ENCODE results near the gene TGFBI.
A peak's percentile ranks its signal among the peaks of the same experiment; 100 is the strongest.

Gene TGFBI

DNA sequence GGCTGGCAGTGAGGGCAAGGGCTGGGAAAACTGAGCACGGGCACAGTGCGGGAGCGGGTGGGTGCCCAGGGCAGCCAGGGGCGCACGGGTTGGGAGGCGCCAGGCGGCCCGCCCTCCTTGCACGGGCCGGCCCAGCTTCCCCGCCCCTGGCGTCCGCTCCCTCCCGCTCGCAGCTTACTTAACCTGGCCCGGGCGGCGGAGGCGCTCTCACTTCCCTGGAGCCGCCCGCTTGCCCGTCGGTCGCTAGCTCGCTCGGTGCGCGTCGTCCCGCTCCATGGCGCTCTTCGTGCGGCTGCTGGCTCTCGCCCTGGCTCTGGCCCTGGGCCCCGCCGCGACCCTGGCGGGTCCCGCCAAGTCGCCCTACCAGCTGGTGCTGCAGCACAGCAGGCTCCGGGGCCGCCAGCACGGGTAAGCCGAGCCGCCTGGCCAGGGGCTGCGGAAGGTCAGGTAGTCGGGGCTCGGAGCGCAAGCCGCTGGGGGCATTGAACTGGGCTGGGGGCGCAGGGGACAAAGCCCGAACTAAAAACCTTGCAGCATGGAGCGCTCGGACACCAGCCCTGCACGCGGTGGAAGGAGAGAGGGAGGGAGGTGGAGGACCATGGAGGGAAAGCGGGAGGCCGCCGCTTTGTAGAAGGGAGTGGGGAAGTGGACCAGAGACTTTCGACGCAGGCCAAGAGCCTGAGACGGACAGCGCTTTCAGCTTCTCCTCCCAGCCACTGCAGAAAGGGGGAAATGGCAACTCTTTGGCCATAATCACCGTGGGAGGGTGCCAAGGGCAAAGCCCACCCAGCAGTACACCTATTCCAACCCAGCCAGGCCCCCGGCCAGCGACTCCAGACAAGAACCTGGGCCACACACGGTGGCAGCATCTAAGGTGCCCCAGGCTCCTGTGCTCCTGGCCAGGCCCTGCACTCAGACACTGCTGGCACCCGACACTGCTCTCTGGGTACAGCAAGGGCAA is at the start of gene TGFBI:
TGFBI (plus strand) TSS at position 207 of the 961 bp plus-strand sequence; CDS start at position 275, 68 bp downstream.
- DNase-seq (ENCODE audit: low spot score): peak; percentile 84

DNA sequence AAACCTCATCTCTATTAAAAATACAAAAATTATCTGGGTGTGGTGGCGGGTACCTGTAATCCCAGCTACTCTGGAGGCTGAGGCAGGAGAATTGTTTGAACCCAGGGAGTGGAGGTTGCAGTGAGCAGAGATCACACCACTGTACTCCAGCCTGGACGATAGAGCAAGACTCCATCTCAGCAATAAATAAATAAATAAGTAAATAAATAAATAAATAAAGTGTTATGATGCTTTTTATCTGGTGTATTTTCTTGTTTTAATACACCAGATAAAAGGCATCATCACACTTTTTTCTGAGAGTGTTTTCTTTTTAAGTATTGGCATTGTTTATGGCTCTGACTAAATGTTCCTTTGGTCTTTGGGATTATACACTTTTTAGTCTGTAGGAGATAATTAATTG is 49.8 kb upstream of the TGFBI start:
- DNase-seq (ENCODE audit: low spot score): no peak

DNA sequence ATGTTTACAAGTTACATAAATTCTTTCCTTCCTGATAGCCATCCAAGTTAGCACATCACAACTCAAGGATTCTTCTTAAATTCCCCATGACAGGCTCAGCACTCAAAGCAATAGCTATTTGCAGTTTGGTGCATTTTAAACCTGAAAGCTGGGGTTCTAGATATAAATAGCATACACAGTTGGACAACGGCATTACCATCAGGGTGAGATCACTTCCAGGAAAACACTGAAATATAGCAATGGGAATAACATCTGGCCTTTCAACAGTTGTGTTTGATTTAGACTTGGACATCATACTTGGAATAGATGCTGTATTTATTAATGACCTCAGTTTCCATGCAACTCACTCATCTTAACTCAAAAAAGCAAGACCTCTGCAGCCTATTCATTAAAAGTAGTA is 49.3 kb upstream of the TGFBI start:
- DNase-seq (ENCODE audit: low spot score): no peak

DNA sequence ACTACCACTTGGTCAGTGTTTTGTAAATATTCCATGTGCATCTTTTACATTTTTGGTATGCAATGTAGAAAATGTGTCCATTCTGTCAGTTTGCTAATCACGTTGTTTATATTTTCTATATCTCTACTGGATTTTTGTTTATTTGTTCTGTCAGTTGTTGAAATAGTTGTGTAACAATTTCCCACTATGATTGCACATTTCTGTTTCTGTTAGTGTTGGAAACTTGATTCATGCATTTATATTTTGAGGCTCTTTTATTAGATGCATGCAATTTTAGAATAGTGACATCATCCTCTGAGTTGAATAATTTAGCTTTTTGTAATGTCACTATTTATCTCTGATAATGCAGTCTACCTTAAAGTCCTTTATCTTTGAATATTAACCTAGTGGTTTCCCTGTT is 48.2 kb upstream of the TGFBI start:
- no peak for DNase-seq (ENCODE audit: low spot score)

DNA sequence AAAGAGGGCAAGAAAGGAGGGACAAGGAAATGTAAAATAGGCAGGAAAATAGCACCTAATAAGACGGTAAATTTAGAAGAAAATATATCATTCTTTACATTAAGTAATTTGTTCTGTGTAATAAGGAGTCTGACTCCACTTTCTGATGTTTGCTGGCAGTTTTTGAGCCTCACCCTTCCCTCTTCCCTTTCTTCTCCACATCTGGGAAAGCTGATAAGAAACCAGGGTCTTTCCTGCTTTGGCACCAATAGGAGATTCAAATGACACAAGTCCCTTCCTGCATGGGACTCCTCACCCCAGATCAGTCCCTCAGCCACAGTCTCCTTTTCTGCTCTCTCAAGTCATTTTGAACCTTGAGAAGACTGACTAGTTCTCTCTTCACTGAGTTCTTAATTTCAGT is 42.8 kb upstream of the TGFBI start:
- DNase-seq (ENCODE audit: low spot score): no peak

DNA sequence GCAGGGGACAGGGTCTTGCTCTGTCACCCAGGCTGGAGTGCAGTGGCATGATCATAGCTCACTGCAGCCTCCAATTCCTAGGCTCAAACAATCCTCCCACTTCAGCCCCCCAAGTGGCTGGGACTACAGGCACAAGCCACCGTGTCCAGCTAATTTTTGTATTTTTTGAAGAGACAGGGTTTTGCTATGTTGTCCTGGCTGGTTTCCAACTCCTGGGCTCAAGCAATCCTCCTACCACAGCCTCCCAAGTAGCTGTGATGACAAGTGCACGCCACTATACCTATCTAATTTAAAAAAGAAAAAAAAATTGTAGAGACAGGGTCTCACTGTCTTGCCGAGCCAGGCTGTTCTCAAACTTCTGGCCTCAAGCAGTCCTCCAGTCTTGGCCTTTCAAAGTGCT is 42.4 kb upstream of the TGFBI start:
- DNase-seq (ENCODE audit: low spot score): no peak

DNA sequence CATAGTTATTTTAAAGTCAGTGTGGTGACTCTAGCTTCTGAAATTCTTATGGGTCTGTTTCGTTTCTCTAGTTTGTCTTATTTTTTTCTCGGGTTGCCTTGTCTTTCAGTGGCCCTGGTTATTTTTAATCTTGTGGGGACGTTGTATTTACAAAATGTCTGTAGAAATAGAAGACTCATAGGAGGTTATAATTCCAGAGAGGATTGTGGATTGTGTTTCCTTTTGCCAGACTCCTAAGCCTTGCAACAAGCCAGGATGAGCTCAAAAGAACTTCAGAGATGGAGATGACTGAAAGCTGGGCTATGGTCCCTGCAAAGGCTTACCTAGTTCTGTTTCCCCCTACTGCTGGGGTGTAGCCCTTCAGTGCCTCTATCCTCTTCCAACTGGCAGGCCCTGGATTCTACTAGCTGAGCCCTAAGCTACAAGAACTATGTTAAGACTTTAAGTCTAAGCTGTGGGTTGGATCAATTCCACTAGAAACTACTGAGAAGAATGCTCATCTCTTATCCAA is 41.8 kb upstream of the TGFBI start:
- DNase-seq (ENCODE audit: low spot score): no peak

DNA sequence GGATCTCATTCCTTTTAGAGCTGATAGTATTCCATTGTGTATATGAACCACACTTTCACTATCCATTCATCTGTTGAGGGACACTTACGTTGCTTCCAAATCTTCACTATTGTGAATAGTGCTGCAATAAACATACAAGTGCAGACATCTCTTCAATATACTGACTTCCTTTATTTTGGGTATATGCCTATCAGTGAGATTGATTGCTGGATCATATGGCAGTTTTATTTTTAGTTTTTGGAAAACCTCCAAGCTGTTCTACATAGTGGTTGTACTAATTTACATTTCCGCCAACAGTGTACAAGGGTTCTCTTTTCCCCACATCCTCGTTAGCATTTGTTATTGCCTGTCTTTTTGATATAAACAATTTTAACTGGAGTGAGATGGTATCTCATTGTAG is 40.2 kb upstream of the TGFBI start:
- DNase-seq (ENCODE audit: low spot score): no peak

DNA sequence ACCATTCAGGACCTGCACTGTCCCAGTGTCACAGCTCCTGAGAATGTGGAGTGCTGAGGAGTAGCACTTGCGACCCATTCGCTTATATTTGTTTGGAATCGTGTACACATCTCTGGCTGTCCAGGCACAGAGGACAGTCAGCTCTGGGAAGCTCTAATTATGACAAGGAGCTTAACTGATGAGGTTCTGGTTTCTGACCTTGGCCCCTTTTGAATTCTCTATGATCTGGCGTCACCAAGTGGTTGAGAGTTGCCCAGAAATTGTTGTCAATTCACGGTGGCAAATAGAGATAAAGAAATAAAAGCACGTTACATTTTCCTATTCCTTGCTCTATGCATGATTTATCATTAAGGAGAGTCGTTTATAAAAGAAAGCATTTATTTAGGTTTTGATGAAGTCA is 39.1 kb upstream of the TGFBI start:
- DNase-seq (ENCODE audit: low spot score): no peak

DNA sequence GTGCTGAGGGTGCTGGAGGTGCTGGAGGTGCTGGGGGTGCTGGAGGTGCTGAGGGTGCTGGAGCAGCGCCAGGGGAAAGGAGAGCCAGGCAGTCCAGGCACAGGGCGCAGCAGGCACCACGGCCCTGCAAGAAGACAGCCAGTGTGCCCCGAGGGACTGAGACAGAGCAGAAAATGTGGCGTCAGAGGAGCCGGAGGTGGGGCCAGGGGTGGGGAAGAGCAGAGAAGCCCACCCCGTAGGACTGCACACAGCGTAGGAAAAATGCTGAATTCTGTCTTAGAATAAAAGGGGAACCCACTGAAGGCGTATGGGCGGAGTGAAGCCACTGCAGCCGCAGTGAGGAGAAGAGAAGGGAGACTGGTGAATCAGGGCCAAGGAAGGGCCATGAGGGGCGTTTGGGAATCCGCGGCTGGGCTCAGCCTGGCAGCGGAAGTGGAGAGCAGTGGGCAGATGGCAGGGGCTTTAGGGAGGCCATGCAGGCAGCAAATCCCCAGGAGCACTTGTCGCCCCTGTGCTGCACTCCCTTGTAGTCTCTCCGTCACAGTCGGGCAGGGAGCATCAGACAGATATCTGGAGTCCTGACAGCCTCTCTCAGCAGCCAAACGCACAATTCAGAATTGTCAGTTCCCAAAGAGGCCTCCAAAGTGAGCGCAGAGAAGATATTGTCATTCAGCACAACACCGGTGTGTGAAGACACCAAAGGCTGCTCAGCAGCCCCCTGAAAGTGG is 38.1 kb upstream of the TGFBI start:
- no peak for DNase-seq (ENCODE audit: low spot score)

DNA sequence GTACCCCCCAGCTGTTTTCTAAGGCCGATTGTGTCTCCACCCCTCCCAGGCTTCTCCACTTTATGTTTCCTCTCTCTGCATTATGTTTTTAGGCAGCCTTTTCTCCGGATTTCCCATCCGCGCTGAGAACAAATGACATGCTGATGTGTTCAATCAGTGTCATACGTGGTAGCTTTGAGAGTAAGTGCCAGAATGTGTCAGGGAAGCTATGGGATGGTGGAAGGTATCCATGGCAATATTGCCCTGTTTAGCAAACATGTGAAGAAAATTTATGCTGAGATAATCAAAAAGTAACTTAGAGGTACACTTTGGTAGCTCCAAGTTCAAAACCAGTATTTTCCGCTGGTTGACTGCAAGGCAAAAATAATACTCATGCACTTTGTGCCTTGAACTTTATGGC is 37.4 kb upstream of the TGFBI start:
- no peak for DNase-seq (ENCODE audit: low spot score)

DNA sequence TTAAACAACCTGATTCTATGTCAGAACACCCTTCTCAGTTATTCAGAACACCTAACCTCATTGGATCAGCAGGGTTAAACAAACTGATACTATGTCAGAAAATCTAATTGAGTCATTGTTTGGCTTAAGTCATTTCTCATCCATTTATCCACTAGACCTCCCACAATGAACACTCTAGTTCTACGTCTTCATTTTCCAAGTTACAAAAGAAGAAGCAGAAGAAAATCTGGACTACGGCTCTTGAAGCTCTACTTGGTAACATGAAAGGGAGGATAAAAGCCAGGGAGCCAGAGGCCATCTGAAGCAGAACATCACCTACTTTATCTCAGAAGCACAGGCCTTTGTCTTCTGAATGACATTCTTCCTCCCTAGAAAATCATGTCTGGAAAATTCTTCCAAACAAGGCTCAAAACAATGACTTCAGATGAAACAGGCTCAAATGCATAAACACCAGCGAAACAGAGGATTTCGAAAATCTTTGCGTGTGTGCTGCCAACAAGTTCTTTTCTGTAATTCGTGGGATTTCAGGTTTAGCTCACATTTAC is 35.4 kb upstream of the TGFBI start:
- no peak for DNase-seq (ENCODE audit: low spot score)

DNA sequence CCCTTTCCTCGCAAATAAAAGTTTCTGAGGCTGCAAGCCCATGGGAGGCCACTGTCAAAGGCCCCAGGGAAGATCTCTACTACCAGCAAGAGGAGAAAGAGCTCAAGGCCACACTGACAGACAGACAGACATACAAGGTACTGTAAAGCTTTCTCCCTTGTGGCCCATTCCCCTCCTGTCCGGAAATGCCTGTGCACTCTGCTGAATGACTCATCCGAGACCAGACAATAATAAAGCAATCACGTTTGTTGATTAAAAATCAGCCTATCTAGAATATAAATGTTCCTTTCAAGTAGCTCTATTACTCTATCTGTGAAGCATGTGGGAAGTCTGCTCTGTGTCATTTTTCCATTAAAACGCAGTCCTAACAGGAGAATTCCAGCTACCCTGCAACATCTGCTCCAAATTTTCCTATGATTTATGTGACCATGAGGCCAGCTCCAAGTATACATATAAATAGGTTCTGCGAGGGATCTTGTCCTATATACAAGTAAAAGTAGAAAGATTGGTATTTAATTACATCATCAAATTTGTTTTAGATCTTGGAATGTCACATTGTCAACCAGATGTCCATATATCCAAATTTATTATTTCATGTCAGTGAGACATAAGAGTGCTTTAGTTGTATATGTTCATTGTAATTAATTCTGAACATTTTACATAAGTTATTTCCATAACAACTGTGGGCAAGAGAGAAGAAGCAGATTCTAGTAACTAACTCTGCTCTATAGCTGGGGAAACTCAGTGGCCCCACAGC is 34.7 kb upstream of the TGFBI start:
- no peak for DNase-seq (ENCODE audit: low spot score)

DNA sequence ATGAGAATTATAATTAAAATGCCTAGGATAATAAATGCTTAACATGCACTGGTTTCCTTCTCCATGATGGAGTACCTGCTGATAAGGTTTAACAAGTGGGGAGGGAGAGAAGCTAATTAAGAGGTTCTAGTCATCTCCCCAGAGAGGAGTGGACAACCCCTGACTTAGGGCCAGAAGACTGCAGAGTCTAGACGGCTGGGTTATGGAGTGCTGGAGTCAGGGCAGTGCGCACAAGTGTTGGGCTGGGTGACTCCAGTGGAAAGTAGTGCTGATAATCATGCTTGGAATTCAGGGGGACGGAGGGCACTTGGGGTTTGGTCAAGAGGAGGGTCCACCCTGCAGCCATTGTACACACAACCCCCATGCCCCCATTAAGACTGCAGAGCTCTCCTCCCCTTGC is 32.8 kb upstream of the TGFBI start:
- DNase-seq (ENCODE audit: low spot score): no peak

DNA sequence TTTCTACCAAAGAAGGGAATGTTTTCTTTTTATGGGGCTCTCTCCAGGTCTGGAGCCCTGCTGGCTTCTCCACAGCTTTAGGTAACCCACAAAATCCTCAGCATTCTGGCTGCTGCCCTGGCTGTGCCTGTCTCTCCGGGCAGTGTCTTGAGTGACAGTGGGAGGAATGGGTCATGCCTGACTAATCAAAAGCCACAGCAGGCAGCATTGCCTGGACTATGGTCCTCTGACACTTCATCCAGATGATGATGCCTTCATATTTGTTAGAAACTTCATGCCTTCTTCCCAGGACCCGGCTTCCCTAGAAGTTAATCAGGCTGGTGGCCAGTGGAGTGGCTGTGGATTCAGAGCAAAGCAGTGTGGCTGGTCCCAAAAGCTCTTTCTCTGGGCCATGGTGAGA is 32.2 kb upstream of the TGFBI start:
- no peak for DNase-seq (ENCODE audit: low spot score)

DNA sequence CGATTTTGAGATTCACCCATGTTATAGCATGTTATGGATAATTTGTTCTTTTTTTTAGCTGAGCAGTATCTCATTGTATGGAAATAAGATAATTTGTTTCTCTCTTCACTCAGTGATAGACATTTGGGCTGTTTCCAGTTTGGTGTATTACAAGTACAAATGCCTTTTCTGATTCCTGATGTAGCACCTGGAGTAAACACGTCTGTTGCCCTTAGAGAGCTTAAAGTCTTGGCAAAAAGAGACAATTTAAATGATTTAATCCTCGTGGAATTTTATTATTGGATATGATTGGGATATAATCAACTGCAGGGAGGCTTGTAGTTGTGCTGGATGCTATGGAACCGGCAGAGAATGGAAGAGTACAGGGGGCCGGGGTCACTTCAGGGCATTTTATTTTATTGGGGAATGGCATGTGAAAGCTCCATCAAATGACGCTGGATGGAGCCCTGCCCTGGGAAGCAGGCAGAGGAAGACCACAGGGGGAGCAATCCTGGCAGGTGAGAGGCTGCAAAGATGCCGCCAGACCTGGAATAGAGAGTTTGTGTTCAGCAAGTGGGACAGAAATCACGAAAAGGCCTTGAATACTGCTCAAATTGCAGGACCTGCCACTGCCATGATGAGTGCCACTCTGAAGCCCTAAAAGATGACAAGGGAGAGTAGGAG is 31.0 kb upstream of the TGFBI start:
- no peak for DNase-seq (ENCODE audit: low spot score)

DNA sequence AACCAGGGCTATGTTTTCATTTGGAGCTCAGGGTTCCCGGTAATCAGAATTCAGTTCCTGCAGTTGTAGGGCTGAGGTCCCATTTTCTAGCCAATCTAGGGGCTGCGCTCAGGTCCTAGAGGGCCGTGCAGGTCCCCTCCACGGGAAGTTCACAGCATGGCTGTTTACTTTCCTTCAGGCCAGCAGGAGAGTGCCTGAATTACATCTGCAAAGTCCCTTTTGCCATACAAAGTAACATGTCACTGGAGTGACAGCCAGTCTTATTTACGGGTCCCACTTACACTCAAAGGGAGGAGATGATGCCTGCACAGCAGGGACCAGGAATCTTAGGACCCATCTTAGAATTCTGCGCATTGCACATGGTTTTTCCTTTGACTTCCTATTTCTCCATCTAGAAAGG is 29.9 kb upstream of the TGFBI start:
- DNase-seq (ENCODE audit: low spot score): no peak

DNA sequence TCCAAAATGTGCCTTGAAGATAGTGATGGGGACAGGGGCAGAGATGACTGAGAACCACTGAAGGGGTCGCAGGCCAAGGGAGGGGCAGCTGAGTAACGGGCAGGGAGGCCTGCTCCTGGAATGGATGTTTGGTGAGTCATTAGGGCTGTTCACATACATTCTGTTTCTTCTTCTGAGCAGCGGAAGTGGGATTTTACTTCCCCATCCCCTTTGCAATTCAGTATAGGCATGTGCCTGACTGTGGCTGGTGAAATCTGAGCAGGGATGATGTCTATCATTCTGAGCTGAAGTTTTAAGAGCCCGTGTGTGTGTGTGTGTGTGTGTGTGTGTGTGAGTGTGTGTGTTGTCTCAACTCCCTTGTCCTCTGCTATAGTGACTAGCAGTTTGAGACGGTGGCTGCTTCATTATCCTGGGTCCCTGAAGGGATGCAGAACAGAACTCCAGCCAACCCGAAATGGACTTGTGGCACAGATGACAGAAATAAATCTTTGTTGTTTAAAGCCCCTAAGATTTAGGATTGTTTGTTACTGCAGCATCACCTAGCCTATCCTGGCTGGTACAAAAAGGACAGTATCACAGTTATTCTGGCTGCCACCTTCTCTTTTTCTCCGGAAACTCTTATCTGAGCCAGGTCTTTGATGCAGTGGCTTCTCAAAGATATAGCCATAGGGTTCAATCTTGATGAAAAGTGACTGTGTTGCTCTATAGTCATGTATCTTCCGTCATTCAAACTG is 29.2 kb upstream of the TGFBI start:
- no peak for DNase-seq (ENCODE audit: low spot score)

DNA sequence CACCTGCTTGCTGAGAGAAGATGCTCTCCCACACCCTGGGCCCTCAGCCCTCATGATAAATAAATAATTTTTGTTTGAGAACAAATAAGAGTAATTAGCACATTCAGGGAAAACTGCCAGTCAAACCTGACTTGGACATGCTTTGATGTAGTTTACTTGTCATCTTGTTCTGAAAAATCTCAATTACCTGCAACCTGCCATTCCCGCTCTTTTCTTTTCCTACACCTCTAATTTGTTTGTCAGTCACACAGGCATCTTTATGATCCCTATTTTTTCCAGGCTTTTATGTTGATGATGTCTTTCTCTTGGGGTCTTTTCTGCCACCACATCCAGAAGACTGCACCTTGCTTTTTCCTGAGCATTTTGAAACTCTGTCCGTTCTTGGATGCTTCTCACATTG is 28.6 kb upstream of the TGFBI start:
- DNase-seq (ENCODE audit: low spot score): no peak

DNA sequence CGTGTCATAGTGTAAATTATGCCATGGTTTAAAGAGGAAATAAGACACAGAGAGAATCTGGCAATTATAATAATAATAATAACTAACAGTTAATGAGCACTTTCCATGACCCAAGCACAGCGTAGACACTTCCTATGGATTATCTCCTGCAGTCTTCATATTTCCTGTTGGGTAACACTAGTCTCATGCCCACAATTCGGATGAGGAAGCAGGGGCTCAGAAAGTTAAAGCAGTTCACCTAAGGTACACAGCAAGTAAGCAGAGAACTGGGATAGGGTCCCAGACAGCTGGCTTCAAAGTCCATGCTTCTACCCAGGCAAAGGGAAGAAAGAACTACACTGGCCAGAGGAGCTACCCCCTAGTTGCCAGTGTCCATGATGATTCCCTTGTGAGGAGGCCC is 27.9 kb upstream of the TGFBI start:
- no peak for DNase-seq (ENCODE audit: low spot score)

DNA sequence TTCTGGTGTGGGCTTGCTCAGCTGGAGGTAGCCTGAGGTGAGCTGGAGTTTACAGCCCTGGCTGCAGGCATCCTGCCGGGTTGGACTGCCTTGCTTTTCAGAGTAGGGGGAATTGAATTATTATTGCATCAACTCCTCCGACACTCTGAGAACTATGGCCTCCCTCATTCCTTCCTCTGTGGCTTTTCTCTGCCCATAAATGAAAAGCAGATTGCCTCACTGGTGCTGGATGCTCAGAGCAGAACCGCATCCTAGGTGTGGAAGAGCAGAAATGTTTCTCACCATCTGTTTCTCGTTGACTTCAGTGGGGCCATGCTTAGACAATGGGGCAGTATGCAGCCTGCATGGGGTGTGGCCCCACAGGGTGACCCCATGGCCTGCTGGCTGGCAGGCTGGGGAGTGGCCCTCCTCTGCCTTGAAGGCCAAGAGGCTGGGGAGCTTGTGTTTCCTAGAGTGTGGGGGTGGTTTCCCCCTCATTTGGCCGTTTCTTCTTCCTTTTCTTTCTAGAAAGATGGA is 27.3 kb upstream of the TGFBI start:
- peak; percentile 84 for DNase-seq (ENCODE audit: low spot score)

Data from left forelimb (tissue), 1 donor.